ENCODE data around the gene SPECC1. TPM values are rescaled to one million over a fixed set of nuclear protein-coding genes. Genes with fewer than 3 reads are reported as not detected.

Gene SPECC1
- polyA plus RNA-seq, 1 experiment: 56.4 TPM

- TF ChIP-seq CTCF (IDR thresholded peaks at IDR 0.05; ENCODE audit: low read depth, low read length): no peak
- peaks cover 3% of the 10 kb centered on the region; the same call in 1 of the 2 replicates for H3K9me3 ChIP-seq (ENCODE audit: control insufficient read depth, insufficient read depth, low read length)
- H3K27ac ChIP-seq (ENCODE audit: low read depth, low read length): no peak overlapping the region
- H3K27me3 ChIP-seq (ENCODE audit: control insufficient read depth, insufficient read depth, low read length): no peaks in the 10 kb centered on the region
- DNase-seq (ENCODE audit: low read depth, low spot score): no peak
- H3K4me3 ChIP-seq (ENCODE audit: low read depth, low read length): no peak overlapping the region
- CTCF ChIA-PET: no interaction called here
- POLR2A ChIA-PET: no interaction called here
These were observed 191.8 kb downstream of the SPECC1 start for GRCh38 chr17:20200865-20201458.

- H3K27ac ChIP-seq (ENCODE audit: low read depth, low read length): no peak overlapping the region
- ChIA-PET POLR2A (interaction anchor here (1.0 kb wide), 1 partner anchor 11 kb away, joined by 4 read pairs; no protein-coding TSS in a partner anchor), CTCF (no interaction called here)
- DNase-seq (ENCODE audit: low read depth, low spot score): no peak
- H3K27me3 ChIP-seq (ENCODE audit: control insufficient read depth, insufficient read depth, low read length): no peaks in the 10 kb centered on the region
- no peaks in the 10 kb centered on the region for H3K9me3 ChIP-seq (ENCODE audit: control insufficient read depth, insufficient read depth, low read length)
- TF ChIP-seq CTCF (IDR thresholded peaks at IDR 0.05; ENCODE audit: low read depth, low read length): no peak
- no peak overlapping the region for H3K4me3 ChIP-seq (ENCODE audit: low read depth, low read length)
These were observed 193.0 kb downstream of the SPECC1 start for GRCh38 chr17:20202141-20202621.

- ChIA-PET POLR2A (interaction anchor here (1.0 kb wide), 1 partner anchor 12 kb away, joined by 4 read pairs; no protein-coding TSS in a partner anchor), CTCF (no interaction called here)
- TF ChIP-seq CTCF (IDR thresholded peaks at IDR 0.05; ENCODE audit: low read depth, low read length): no peak
- Histone ChIP-seq H3K4me3 (ENCODE audit: low read depth, low read length) (no peak overlapping the region), H3K27me3 (ENCODE audit: control insufficient read depth, insufficient read depth, low read length) (no peaks in the 10 kb centered on the region), H3K9me3 (ENCODE audit: control insufficient read depth, insufficient read depth, low read length) (no peaks in the 10 kb centered on the region), H3K27ac (ENCODE audit: low read depth, low read length) (no peak overlapping the region)
- DNase-seq (ENCODE audit: low read depth, low spot score): no peak
These were observed 193.9 kb downstream of the SPECC1 start for GRCh38 chr17:20203018-20203417.

GRCh38 chr17:20203761-20204263 lies 194.7 kb downstream of the SPECC1 start:
- no peak for DNase-seq (ENCODE audit: low read depth, low spot score)
- Histone ChIP-seq H3K4me3 (ENCODE audit: low read depth, low read length) (no peak overlapping the region), H3K27me3 (ENCODE audit: control insufficient read depth, insufficient read depth, low read length) (no peaks in the 10 kb centered on the region), H3K27ac (ENCODE audit: low read depth, low read length) (no peak overlapping the region), H3K9me3 (ENCODE audit: control insufficient read depth, insufficient read depth, low read length) (no peaks in the 10 kb centered on the region)
- POLR2A ChIA-PET: no interaction called here
- no peak for TF ChIP-seq CTCF (IDR thresholded peaks at IDR 0.05; ENCODE audit: low read depth, low read length)
- CTCF ChIA-PET: interaction anchor here (1.0 to 2.0 kb wide), 2 partner anchors 23 to 211 kb away, joined by 12 read pairs; no protein-coding TSS in a partner anchor

- H3K27ac ChIP-seq (ENCODE audit: low read depth, low read length): no peak overlapping the region
- H3K4me3 ChIP-seq (ENCODE audit: low read depth, low read length): no peak overlapping the region
- H3K27me3 ChIP-seq (ENCODE audit: control insufficient read depth, insufficient read depth, low read length): no peaks in the 10 kb centered on the region
- H3K9me3 ChIP-seq (ENCODE audit: control insufficient read depth, insufficient read depth, low read length): no peaks in the 10 kb centered on the region
- ChIA-PET CTCF (interaction anchor here (2.0 kb wide), 1 partner anchor 21 kb away, joined by 12 read pairs; no protein-coding TSS in a partner anchor), POLR2A (interaction anchor here (0.6 to 2.0 kb wide), 5 partner anchors 15 to 467 kb away, joined by 3 to 7 read pairs (median 5); no protein-coding TSS in a partner anchor)
- TF ChIP-seq CTCF (IDR thresholded peaks at IDR 0.05; ENCODE audit: low read depth, low read length): no peak
- no peak for DNase-seq (ENCODE audit: low read depth, low spot score)
These were observed 196.4 kb downstream of the SPECC1 start for GRCh38 chr17:20205609-20206008.

Data from AG04450 (cell line).